Osteoblast (primary cell): ENCODE results near the gene CNBD2. TPM values are rescaled to one million over a fixed set of nuclear protein-coding genes. Genes with fewer than 3 reads are reported as not detected.
"Not testable (repeated sequence)": the region's sequence is repeated elsewhere in the genome, so short reads cannot be mapped to it uniquely, and the experiment has no call there.

Experiments
- DNase-seq: peaks from one replicate; pipeline ENCODE4 v3.0.0; 2011; ENCODE audit warnings: low spot score, mixed read lengths; ENCODE audit not compliant: insufficient read length; ENCODE audit errors: missing footprints
- H2AFZ ChIP-seq: 2 replicates; pipeline ENCODE4 v1.6.0; 2011; ENCODE audit warnings: mild to moderate bottlenecking, low read length
- H3K27ac ChIP-seq: 2 replicates; pipeline ENCODE4 v1.5.1; 2011; ENCODE audit warnings: mild to moderate bottlenecking, low read depth, low read length, moderate library complexity
- H3K27me3 ChIP-seq: 2 replicates; pipeline ENCODE4 v1.6.0; 2012; ENCODE audit warnings: mild to moderate bottlenecking, control low read depth, inconsistent platforms, low read length, moderate library complexity; ENCODE audit not compliant: insufficient read depth
- H3K36me3 ChIP-seq: 2 replicates; pipeline ENCODE4 v1.5.1; 2011; ENCODE audit warnings: mild to moderate bottlenecking, low read length, control low read depth, moderate library complexity; ENCODE audit not compliant: insufficient read depth
- H3K4me1 ChIP-seq: 2 replicates; pipeline ENCODE4 v1.5.1; 2011; ENCODE audit warnings: mild to moderate bottlenecking, low read length, control low read depth, moderate library complexity; ENCODE audit not compliant: insufficient read depth
- H3K4me2 ChIP-seq: 2 replicates; pipeline ENCODE4 v1.6.0; 2011; ENCODE audit warnings: mild to moderate bottlenecking, low read length; ENCODE audit not compliant: insufficient read depth
- H3K4me3 ChIP-seq: fragments of 200-600 bp; sonication (generic); 3 replicates; pipeline ENCODE4 v1.5.1; 2012; ENCODE audit warnings: mild to moderate bottlenecking, low read length, inconsistent platforms; ENCODE audit not compliant: insufficient read depth
- H3K79me2 ChIP-seq: 2 replicates; pipeline ENCODE4 v1.6.0; 2012; ENCODE audit warnings: mild to moderate bottlenecking, low read length, control low read depth, inconsistent platforms; ENCODE audit not compliant: insufficient read depth
- H3K9me3 ChIP-seq: 2 replicates; pipeline ENCODE4 v1.5.1; 2011; ENCODE audit warnings: low read depth, low read length, control low read depth
- H4K20me1 ChIP-seq: 2 replicates; pipeline ENCODE4 v1.6.0; 2012; ENCODE audit warnings: mild to moderate bottlenecking, low read length, control low read depth; ENCODE audit not compliant: insufficient read depth
- small RNA-seq: library from RNA; depleted of rRNA; stranded (forward); fragments of <200 nt; gene quantifications from one replicate; pipeline ENCODE3, GENCODE V24; 2012
- total RNA-seq: library from RNA; depleted of rRNA; stranded (reverse); fragments of >200 nt; gene quantifications from 2 replicates; pipeline ENCODE4 v1.2.3, GENCODE V29; 2012
- TF ChIP-seq, protein P1 (sequence below): IDR thresholded peaks from 2 replicates; pipeline ENCODE4 v1.5.1; 2011; ENCODE audit warnings: mild to moderate bottlenecking, low read depth, low read length, moderate library complexity; ENCODE audit errors: extremely low read depth

CNBD2 gene
- total RNA-seq, 1 donor = 0.72 TPM

GRCh38 chr20:36079486-36079885, 111.1 kb downstream of the CNBD2 start:
- no peak overlapping the region for H3K4me3 ChIP-seq
- H3K4me2 ChIP-seq = no peak overlapping the region
- H3K36me3 ChIP-seq = no peaks in the 10 kb centered on the region
- no peaks in the 10 kb centered on the region for H4K20me1 ChIP-seq
- no peaks in the 10 kb centered on the region for H3K27me3 ChIP-seq
- TF ChIP-seq, protein P1, sequence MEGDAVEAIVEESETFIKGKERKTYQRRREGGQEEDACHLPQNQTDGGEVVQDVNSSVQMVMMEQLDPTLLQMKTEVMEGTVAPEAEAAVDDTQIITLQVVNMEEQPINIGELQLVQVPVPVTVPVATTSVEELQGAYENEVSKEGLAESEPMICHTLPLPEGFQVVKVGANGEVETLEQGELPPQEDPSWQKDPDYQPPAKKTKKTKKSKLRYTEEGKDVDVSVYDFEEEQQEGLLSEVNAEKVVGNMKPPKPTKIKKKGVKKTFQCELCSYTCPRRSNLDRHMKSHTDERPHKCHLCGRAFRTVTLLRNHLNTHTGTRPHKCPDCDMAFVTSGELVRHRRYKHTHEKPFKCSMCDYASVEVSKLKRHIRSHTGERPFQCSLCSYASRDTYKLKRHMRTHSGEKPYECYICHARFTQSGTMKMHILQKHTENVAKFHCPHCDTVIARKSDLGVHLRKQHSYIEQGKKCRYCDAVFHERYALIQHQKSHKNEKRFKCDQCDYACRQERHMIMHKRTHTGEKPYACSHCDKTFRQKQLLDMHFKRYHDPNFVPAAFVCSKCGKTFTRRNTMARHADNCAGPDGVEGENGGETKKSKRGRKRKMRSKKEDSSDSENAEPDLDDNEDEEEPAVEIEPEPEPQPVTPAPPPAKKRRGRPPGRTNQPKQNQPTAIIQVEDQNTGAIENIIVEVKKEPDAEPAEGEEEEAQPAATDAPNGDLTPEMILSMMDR = no peak
- H3K79me2 ChIP-seq = no peaks in the 10 kb centered on the region
- peaks cover 3% of the 10 kb centered on the region for H3K4me1 ChIP-seq
- no peak overlapping the region for H3K27ac ChIP-seq
- DNase-seq = no peak
- no peaks in the 10 kb centered on the region for H3K9me3 ChIP-seq
- no peak overlapping the region for H2AFZ ChIP-seq

DNA sequence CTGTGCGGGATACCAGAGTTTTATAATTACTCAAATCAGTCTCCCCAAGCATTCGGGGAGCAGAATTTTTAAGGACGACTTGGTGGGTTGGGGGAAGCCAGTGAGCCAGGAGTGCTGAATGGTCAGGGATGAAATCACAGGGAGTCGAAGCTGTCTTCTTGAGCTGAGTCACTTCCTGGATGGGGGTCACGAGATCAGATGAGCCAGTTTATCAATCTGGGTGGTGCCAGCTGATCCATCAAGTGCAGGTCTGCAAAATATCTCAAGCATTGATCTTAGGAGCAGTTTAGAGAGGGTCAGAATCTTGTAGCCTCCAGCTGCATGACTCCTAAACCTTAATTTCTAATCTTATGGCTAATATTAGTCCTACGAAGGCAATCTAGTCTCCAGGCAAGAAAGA, 111.6 kb downstream of the CNBD2 start:
- H3K79me2 ChIP-seq, DNase-seq, H3K4me3 ChIP-seq, H4K20me1 ChIP-seq, H3K4me2 ChIP-seq, H3K27me3 ChIP-seq, H2AFZ ChIP-seq, H3K36me3 ChIP-seq, H3K27ac ChIP-seq, H3K4me1 ChIP-seq, H3K9me3 ChIP-seq: not testable (repeated sequence)

Small RNA genes within 50 kb of the gene (small RNA-seq; reads per million reads assigned to genes)
- gene RNU6-937P = not detected

Other genes starting within 250 kb of the CNBD2 start
- 274 and 300 TPM in 2 replicates for gene RBM39, start 226.3 kb upstream of the CNBD2 start, total RNA-seq
- 34.8 and 39.1 TPM in 2 replicates for gene PHF20, start 196.6 kb upstream of the CNBD2 start, total RNA-seq
- 69.8 and 74.6 TPM in 2 replicates for gene SCAND1, start 14.1 kb upstream of the CNBD2 start, total RNA-seq
- gene EPB41L1, start 186.2 kb downstream of the CNBD2 start, total RNA-seq = 26.8 and 32.4 TPM in 2 replicates